Measurements from ENCODE around the gene ANGPTL8.

GRCh38 chr19:11284515-11284914 lies 45.1 kb downstream of the ANGPTL8 start:
- TF ChIP-seq POLR2A (IDR thresholded peaks at IDR 0.05; ENCODE audit: low read length): no peak
- TF ChIP-seq GATA1 (IDR thresholded peaks at IDR 0.05; ENCODE audit: low read depth, low read length): no peak
